IMR-90 (cell line): ENCODE data around the gene FGB. TPM values are rescaled to one million over a fixed set of nuclear protein-coding genes. Genes with fewer than 3 reads are reported as not detected.

ENCODE experiments used
- ATAC-seq: fragments of 200-7000 bp; cut with Tn5 transposase; 2 replicates; pipeline ENCODE4 v1.9.1; 2020; ENCODE audit warnings: low read depth, mild to moderate bottlenecking, moderate library complexity
- BruUV-seq: library from RNA; stranded (reverse); fragments of 400-500 nt; replicated peaks from 2 replicates; lab custom pipeline; 2021; lab: Mats Ljungman, UMichigan
- CTCF ChIA-PET: fragments of 300-600 bp; formaldehyde crosslinking; extraction: SDS; loops from one replicate; lab custom pipeline; 2021; ENCODE audit warnings: antibody characterized with exemption; lab: Yijun Ruan, JAX
- POLR2A ChIA-PET: fragments of 300-600 bp; sonication (Branson Sonifier 250); formaldehyde crosslinking; loops from one replicate; lab custom pipeline; 2022; ENCODE audit warnings: antibody characterized with exemption; ENCODE audit not compliant: unreplicated experiment; lab: Charles Lee
- DNase-seq: peaks from one replicate; pipeline ENCODE4 v3.0.0; 2013
- H2AFZ ChIP-seq: replicated peaks from 2 replicates; pipeline ENCODE3; 2013; ENCODE audit warnings: low read length, mild to moderate bottlenecking; ENCODE audit not compliant: poor library complexity
- H2AK5ac ChIP-seq: 2 replicates; pipeline ENCODE4 v1.6.1; 2013; ENCODE audit warnings: low read depth, low read length, inconsistent platforms
- H2AK9ac ChIP-seq: replicated peaks from 2 replicates; pipeline ENCODE3; 2013; ENCODE audit warnings: mild to moderate bottlenecking, low read depth, low read length, moderate library complexity; ENCODE audit not compliant: poor library complexity
- H2BK120ac ChIP-seq: 2 replicates; pipeline ENCODE4 v1.6.1; 2013; ENCODE audit warnings: low read depth, low read length, inconsistent platforms
- H2BK15ac ChIP-seq: 3 replicates; pipeline ENCODE4 v1.6.1; 2013; ENCODE audit warnings: low read depth, low read length, inconsistent platforms
- H2BK20ac ChIP-seq: 2 replicates; pipeline ENCODE4 v1.6.1; 2013; ENCODE audit warnings: low read depth, mild to moderate bottlenecking, inconsistent platforms, low read length, moderate library complexity
- H2BK5ac ChIP-seq: 2 replicates; pipeline ENCODE4 v1.6.1; 2013; ENCODE audit warnings: mild to moderate bottlenecking, low read depth, low read length, inconsistent platforms; ENCODE audit not compliant: poor library complexity, severe bottlenecking
- H3K14ac ChIP-seq: replicated peaks from 2 replicates; pipeline ENCODE4 v1.6.1; 2013; ENCODE audit warnings: low read depth, low read length, inconsistent platforms
- H3K18ac ChIP-seq: 2 replicates; pipeline ENCODE4 v1.6.1; 2013; ENCODE audit warnings: low read depth, low read length, control low read depth
- H3K23ac ChIP-seq: 2 replicates; pipeline ENCODE4 v1.6.1; 2013; ENCODE audit warnings: low read depth, low read length, inconsistent platforms
- H3K27ac ChIP-seq: 2 replicates; pipeline ENCODE4 v1.5.1; 2013; ENCODE audit warnings: mild to moderate bottlenecking, control low read depth, low read length; ENCODE audit not compliant: insufficient read depth
- H3K27me3 ChIP-seq: 2 replicates; pipeline ENCODE4 v1.6.1; 2013; ENCODE audit warnings: low read length; ENCODE audit not compliant: control insufficient read depth, insufficient read depth
- H3K36me3 ChIP-seq: 2 replicates; pipeline ENCODE4 v1.6.1; 2013; ENCODE audit warnings: low read length, mixed read lengths; ENCODE audit not compliant: control insufficient read depth, insufficient read depth
- H3K4ac ChIP-seq: 2 replicates; pipeline ENCODE4 v1.6.1; 2013; ENCODE audit warnings: low read depth, low read length, inconsistent platforms
- H3K4me1 ChIP-seq: 2 replicates; pipeline ENCODE4 v1.6.1; 2013; ENCODE audit warnings: low read length, mixed read lengths; ENCODE audit not compliant: control insufficient read depth, insufficient read depth
- H3K4me2 ChIP-seq: 2 replicates; pipeline ENCODE4 v1.6.1; 2013; ENCODE audit warnings: low read depth, mild to moderate bottlenecking, control low read depth, low read length, moderate library complexity
- H3K4me3 ChIP-seq: 2 replicates; pipeline ENCODE4 v1.5.1; 2013; ENCODE audit warnings: low read depth, mild to moderate bottlenecking, control low read depth, low read length, moderate library complexity; ENCODE audit not compliant: insufficient read depth
- H3K56ac ChIP-seq: 2 replicates; pipeline ENCODE4 v1.6.1; 2013; ENCODE audit warnings: low read length, inconsistent platforms; ENCODE audit not compliant: insufficient read depth; ENCODE audit errors: extremely low read depth
- H3K79me1 ChIP-seq, 2 experiments: 2 replicates each; pipeline ENCODE4 v1.6.1; 2013; ENCODE audit warnings: low read length in 2 of 2, inconsistent platforms in 1 of 2, low read depth in 1 of 2
- H3K9ac ChIP-seq: 2 replicates; pipeline ENCODE4 v1.6.1; 2013; ENCODE audit warnings: low read depth, low read length, control low read depth
- H3K9me1 ChIP-seq: 2 replicates; pipeline ENCODE4 v1.6.1; 2013; ENCODE audit warnings: low read length, inconsistent platforms; ENCODE audit not compliant: insufficient read depth
- H3K9me3 ChIP-seq: 2 replicates; pipeline ENCODE4 v1.6.1; 2013; ENCODE audit warnings: low read length; ENCODE audit not compliant: control insufficient read depth, insufficient read depth
- H4K20me1 ChIP-seq: 2 replicates; pipeline ENCODE4 v1.6.1; 2013; ENCODE audit warnings: low read length, inconsistent platforms; ENCODE audit not compliant: insufficient read depth
- H4K5ac ChIP-seq: 2 replicates; pipeline ENCODE4 v1.6.1; 2013; ENCODE audit warnings: mild to moderate bottlenecking, low read depth, low read length, control low read depth
- H4K8ac ChIP-seq, 2 experiments: 2 replicates each; pipeline ENCODE4 v1.6.1; 2013; ENCODE audit warnings: low read depth in 2 of 2, low read length in 2 of 2, control low read depth in 1 of 2, inconsistent platforms in 1 of 2
- H4K91ac ChIP-seq: 2 replicates; pipeline ENCODE4 v1.6.1; 2013; ENCODE audit warnings: low read depth, low read length, inconsistent platforms; ENCODE audit not compliant: insufficient read depth
- BHLHE40 ChIP-seq: fragments of 150-350 bp; IDR thresholded peaks from 2 replicates; pipeline ENCODE4 v1.6.1; 2016; ENCODE audit warnings: mild to moderate bottlenecking, low read depth, low read length
- CEBPB ChIP-seq: IDR thresholded peaks from 2 replicates; pipeline ENCODE4 v1.6.1; 2012; ENCODE audit warnings: low read depth, low read length, improper control_type of control experiment
- CHD1 ChIP-seq: IDR thresholded peaks from 2 replicates; pipeline ENCODE4 v1.6.1; 2012; ENCODE audit warnings: low read depth, low read length, improper control_type of control experiment
- FOS ChIP-seq: fragments of 150-350 bp; IDR thresholded peaks from 2 replicates; pipeline ENCODE4 v1.6.1; 2016; ENCODE audit warnings: low read depth, low read length
- MAFK ChIP-seq: IDR thresholded peaks from 2 replicates; pipeline ENCODE4 v1.6.1; 2012; ENCODE audit warnings: low read depth, low read length, improper control_type of control experiment
- MAZ ChIP-seq: IDR thresholded peaks from 2 replicates; pipeline ENCODE4 v1.6.1; 2012; ENCODE audit warnings: low read depth, mild to moderate bottlenecking, low read length, improper control_type of control experiment, moderate library complexity, borderline replicate concordance
- MXI1 ChIP-seq: IDR thresholded peaks from 2 replicates; pipeline ENCODE4 v1.6.1; 2012; ENCODE audit warnings: low read depth, mild to moderate bottlenecking, low read length, moderate library complexity, borderline replicate concordance
- POLR2A ChIP-seq: IDR thresholded peaks from 2 replicates; pipeline ENCODE4 v1.6.1; 2012; ENCODE audit warnings: mild to moderate bottlenecking, low read depth, low read length
- RCOR1 ChIP-seq: IDR thresholded peaks from 2 replicates; pipeline ENCODE4 v1.6.1; 2012; ENCODE audit warnings: mild to moderate bottlenecking, low read length, improper control_type of control experiment; ENCODE audit not compliant: insufficient replicate concordance
- RFX5 ChIP-seq: IDR thresholded peaks from 2 replicates; pipeline ENCODE4 v1.8.0; 2012; ENCODE audit warnings: low read depth, mild to moderate bottlenecking, low read length, moderate library complexity
- SMC3 ChIP-seq: fragments of 150-350 bp; IDR thresholded peaks from 2 replicates; pipeline ENCODE4 v1.6.1; 2016; ENCODE audit warnings: low read depth, mild to moderate bottlenecking, antibody characterized with exemption, low read length, moderate library complexity
- WGBS, 2 experiments: methylation state at CpG; one replicate each; pipeline versions ENCODE4 v1.1.5 to v1.1.7; 2013; ENCODE audit warnings: missing lambda C conversion rate in 2 of 2; ENCODE audit not compliant: insufficient read length in 1 of 2; ENCODE audit errors: extremely low coverage in 2 of 2; 5-methylcytosine and 5-hydroxymethylcytosine counted together
- dilution Hi-C: fragments of 300-500 bp; cut with HindIII; formaldehyde crosslinking; loops from one replicate; pipeline ENCODE4 v1.14.3; 2018; ENCODE audit warnings: low sequenced_read_pairs; ENCODE audit not compliant: unreplicated experiment
- in situ Hi-C: fragments of 300-500 bp; cut with MboI; formaldehyde crosslinking; loops from 3 replicates; pipeline ENCODE4 v1.14.3; 2019; ENCODE audit warnings: low sequenced_read_pairs, inconsistent platforms, mixed read lengths
- intact Hi-C: fragments of 100-400 bp; cut with micrococcal nuclease; formaldehyde crosslinking; loops from 2 replicates; pipeline ENCODE4 v1.10.0; 2022
- polyA plus RNA-seq, 3 experiments: library from polyadenylated mRNA; depleted of rRNA; stranded (reverse); fragments of >200 nt; gene quantifications; 2 replicates each; pipeline ENCODE4 v1.2.3, GENCODE V29; 2012; ENCODE audit warnings: low replicate concordance in 1 of 3
- total RNA-seq: library from RNA; depleted of rRNA; stranded (reverse); fragments of >200 nt; gene quantifications from 2 replicates; pipeline ENCODE4 v1.2.3, GENCODE V29; 2012
- TF ChIP-seq, protein P1 (sequence below): fragments of 150-350 bp; IDR thresholded peaks from 2 replicates; pipeline ENCODE4 v1.6.1; 2016; ENCODE audit warnings: low read depth, mild to moderate bottlenecking, low read length, moderate library complexity, borderline replicate concordance
- TF ChIP-seq, protein P2 (sequence below): fragments of 150-350 bp; IDR thresholded peaks from 2 replicates; pipeline ENCODE4 v1.6.1; 2017; ENCODE audit warnings: mild to moderate bottlenecking, antibody characterized with exemption, low read length, low read depth

The FGB gene
- total and polyA plus RNA-seq, 2 of the 4 experiments (the other 2 are of a cell fraction): not detected

DNA sequence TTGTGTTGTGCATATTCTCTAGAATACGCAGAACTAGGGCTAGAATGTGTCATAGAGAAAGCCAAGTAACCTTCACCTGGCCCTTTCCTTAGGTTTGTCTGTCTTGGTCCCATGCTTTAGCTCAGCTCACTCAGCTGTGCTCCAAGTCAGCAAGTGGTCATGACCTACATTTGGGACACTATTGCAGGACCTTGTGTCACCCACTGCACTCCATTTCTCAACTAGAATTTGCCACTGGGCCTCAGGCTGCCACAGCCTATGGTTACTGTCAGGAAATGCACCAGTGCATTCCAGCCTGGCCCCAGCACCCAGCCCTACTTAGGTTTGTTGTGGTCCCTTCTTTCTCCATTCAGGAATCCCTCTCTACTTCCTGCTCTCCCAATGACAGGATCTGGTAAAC is 57.3 kb downstream of the FGB start:
- H3K9ac ChIP-seq: no peak overlapping the region
- ChIA-PET CTCF (interaction anchor here (1.4 to 2.5 kb wide), 2 partner anchors 61 to 67 kb away, joined by 3 to 20 read pairs; no protein-coding TSS in a partner anchor), POLR2A (no interaction called here)
- H2BK20ac ChIP-seq: no peak overlapping the region
- H3K9me3 ChIP-seq: no peaks in the 10 kb centered on the region
- no peaks in the 10 kb centered on the region for H3K79me1 ChIP-seq
- H2AFZ ChIP-seq: no peak overlapping the region
- no peak overlapping the region for H3K4me2 ChIP-seq
- TF ChIP-seq SMC3: no peak
- TF ChIP-seq MXI1: no peak
- no peak for TF ChIP-seq CHD1
- TF ChIP-seq POLR2A: no peak
- no peak for TF ChIP-seq RFX5
- TF ChIP-seq, protein P1, sequence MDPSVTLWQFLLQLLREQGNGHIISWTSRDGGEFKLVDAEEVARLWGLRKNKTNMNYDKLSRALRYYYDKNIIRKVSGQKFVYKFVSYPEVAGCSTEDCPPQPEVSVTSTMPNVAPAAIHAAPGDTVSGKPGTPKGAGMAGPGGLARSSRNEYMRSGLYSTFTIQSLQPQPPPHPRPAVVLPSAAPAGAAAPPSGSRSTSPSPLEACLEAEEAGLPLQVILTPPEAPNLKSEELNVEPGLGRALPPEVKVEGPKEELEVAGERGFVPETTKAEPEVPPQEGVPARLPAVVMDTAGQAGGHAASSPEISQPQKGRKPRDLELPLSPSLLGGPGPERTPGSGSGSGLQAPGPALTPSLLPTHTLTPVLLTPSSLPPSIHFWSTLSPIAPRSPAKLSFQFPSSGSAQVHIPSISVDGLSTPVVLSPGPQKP: no peak
- TF ChIP-seq FOS: no peak
- TF ChIP-seq MAFK: no peak
- TF ChIP-seq RCOR1: no peak
- no peak for TF ChIP-seq MAZ
- TF ChIP-seq CEBPB: no peak
- TF ChIP-seq BHLHE40: no peak
- TF ChIP-seq, protein P2, sequence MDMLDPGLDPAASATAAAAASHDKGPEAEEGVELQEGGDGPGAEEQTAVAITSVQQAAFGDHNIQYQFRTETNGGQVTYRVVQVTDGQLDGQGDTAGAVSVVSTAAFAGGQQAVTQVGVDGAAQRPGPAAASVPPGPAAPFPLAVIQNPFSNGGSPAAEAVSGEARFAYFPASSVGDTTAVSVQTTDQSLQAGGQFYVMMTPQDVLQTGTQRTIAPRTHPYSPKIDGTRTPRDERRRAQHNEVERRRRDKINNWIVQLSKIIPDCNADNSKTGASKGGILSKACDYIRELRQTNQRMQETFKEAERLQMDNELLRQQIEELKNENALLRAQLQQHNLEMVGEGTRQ: no peak
- no peak overlapping the region for H2AK5ac ChIP-seq
- dilution Hi-C loops (no loop called here), intact Hi-C loops (no loop called here), in situ Hi-C loops (no loop called here)
- no peak overlapping the region for H3K27ac ChIP-seq
- H2AK9ac ChIP-seq: no peak overlapping the region
- H3K18ac ChIP-seq: no peak overlapping the region
- H3K9me1 ChIP-seq: no peaks in the 10 kb centered on the region
- H3K36me3 ChIP-seq: no peaks in the 10 kb centered on the region
- no peak overlapping the region for H3K4me3 ChIP-seq
- no peak overlapping the region for H3K14ac ChIP-seq
- no peaks in the 10 kb centered on the region for H3K4me1 ChIP-seq
- H4K5ac ChIP-seq: no peak overlapping the region
- ATAC-seq (no peak), DNase-seq (no peak)
- no peak overlapping the region for H2BK15ac ChIP-seq
- no peak overlapping the region for H2BK120ac ChIP-seq
- H2BK5ac ChIP-seq: no peak overlapping the region
- no peak overlapping the region for H3K4ac ChIP-seq
- no peak overlapping the region for H3K23ac ChIP-seq
- no peak overlapping the region for H3K56ac ChIP-seq
- WGBS, 2 experiments: no CpG with 5 or more reads among the region's 1 CpG
- H4K20me1 ChIP-seq: no peaks in the 10 kb centered on the region
- no peak overlapping the region for H4K8ac ChIP-seq
- H3K27me3 ChIP-seq: 0 out of 2 replicates have a peak, but pooled peaks cover under 1% of the 10 kb centered on the region
- H4K91ac ChIP-seq: no peak overlapping the region
- BruUV-seq: no TSS peak
